Glomerular visceral epithelial cell (primary cell): ENCODE measurements around the gene LRRC72.
"Not testable (repeated sequence)": the region's sequence is repeated elsewhere in the genome, so short reads cannot be mapped to it uniquely, and the experiment has no call there.

ENCODE experiments used
- DNase-seq: peaks from one replicate; pipeline ENCODE4 v3.0.0-alpha.2; 2016; ENCODE audit errors: extremely low spot score

Gene LRRC72

DNA sequence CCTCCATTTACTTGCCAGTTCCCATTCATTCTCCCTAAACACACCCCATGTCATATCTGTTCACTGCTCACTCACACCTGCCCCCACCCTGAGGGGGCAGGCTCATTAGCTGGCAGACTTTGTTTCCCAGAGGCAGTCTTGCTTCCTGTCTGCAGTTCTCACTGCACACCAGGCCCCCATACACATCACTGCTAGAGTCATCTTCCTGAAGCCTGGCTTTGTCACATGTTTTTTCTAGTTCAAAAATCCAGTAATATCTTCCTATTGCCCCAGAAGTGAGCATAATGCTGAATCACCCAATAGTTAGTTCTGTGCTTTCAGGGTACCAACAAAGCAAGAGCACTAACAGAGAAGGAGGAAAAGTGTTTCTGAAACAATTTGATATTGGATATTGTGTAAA is 1.9 kb downstream of the LRRC72 start:
- no peak for DNase-seq

DNA sequence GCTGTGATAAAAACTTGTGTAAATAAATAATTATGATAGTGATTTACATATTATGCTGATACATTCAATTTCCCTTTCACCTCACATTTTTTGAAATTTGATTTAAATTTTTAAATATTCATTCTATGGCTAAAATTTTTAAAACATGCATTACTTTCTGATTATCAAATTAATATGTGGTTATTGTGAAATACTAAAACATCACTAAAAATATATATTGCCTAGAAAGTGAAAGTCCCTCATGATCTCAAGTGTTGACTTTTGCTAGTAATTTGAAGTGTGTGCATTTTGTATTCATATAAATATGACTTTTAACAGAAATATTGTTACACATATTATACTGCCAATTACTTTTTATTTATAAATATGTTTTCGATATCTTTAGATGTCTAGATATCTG is 3.1 kb downstream of the LRRC72 start:
- no peak for DNase-seq

DNA sequence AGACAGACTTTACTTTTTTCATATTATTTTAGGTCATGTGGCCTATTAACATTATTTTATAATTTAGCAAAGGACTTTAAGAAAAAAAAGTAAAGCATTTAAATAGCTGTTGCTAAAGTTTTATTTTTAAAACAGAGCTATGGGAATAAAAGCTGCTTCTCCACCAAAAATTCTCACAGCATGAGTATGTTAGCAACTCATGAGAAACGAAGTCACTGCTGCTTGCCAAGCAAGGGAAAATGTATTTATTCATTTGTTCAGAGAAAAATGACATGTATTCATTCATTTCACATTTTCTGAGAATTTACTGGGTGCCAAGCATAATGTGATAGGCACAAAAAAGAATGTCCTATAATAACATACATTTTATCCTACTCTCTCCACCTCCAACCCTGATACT is 5.1 kb downstream of the LRRC72 start:
- no peak for DNase-seq

DNA sequence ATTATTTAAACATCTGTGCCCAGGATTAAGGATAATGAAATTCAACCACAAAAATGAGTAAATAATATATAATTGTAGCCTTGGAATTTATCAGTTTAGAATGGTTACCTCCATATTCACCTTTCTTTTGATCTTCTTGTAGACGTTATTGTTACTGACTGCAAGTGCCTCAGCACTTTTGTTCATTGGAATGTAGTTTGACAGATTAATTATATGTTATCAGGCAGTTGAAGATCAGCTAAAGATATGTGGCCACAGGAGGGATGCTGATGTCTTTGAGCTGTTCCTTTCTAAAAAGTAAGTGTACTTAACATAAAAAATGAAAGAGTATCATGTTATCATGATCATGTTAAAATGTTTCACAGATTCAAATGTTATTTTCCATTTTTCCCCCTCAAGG is 5.6 kb downstream of the LRRC72 start:
- no peak for DNase-seq

GRCh38 chr7:16535500-16535899 is 8.9 kb downstream of the LRRC72 start:
- DNase-seq: no peak

DNA sequence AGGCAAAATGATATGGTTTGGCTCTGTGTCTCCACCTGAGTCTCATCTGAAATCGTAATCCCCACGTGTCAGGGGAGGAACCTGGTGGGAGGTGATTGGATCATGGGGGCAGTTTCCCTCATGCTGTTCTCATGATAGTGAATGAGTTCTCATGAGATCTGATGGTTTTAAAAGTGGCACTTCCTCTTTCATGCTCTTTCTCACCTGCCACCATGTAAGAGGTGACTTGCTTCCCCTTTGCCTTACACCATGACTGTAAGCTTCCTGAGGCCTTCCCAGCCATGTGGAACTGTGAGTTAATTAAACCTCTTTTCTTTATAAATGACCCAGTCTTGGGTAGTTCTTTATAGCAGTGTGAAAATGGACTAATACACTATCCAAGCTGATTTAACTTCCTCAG is 13.9 kb downstream of the LRRC72 start:
- not testable (repeated sequence) for DNase-seq

GRCh38 chr7:16542401-16542800 is 15.8 kb downstream of the LRRC72 start:
- no peak for DNase-seq

- no peak for DNase-seq
Observed at GRCh38 chr7:16543456-16543855, 16.8 kb downstream of the LRRC72 start.

- DNase-seq: no peak
Observed at GRCh38 chr7:16546921-16547505, 20.4 kb downstream of the LRRC72 start.

DNA sequence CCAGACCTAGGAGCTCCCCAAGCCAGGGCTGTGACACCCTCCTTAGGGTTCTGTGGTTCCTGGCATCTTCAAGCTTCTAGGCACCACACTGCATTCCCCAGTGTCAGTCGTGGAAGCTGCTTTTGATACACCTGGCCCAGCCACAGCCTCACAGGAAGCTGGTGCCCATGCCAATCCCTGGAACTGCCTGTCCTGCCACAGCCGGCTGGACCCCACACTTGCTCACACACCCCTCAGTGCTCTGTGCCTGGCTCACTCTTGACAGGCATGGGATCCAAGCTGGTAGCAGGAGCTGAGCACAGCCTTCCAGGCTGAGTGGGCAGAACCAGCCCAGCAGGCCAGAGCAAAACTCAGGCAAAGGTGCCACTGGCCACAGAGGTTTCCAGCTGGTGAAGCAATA is 21.8 kb downstream of the LRRC72 start:
- DNase-seq: no peak

DNA sequence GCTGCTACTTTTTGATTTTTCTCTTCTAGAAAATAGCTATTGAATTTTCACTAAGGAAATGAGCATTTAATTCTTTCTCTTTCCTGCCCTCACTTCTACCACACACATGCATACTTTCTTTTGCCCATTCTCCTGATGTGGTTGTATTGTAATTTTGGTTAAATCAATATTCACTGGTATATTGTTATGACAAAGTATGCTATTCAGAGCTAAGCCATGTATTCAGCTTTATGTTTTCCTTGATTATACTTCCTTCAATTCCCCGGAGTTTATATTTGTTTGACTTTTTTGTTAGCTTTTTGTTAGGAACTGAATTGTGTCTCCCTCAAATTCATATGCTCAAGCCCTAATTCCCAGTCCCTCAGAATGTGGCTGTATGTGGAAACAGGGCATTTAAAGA is 24.0 kb downstream of the LRRC72 start:
- DNase-seq: no peak

DNA sequence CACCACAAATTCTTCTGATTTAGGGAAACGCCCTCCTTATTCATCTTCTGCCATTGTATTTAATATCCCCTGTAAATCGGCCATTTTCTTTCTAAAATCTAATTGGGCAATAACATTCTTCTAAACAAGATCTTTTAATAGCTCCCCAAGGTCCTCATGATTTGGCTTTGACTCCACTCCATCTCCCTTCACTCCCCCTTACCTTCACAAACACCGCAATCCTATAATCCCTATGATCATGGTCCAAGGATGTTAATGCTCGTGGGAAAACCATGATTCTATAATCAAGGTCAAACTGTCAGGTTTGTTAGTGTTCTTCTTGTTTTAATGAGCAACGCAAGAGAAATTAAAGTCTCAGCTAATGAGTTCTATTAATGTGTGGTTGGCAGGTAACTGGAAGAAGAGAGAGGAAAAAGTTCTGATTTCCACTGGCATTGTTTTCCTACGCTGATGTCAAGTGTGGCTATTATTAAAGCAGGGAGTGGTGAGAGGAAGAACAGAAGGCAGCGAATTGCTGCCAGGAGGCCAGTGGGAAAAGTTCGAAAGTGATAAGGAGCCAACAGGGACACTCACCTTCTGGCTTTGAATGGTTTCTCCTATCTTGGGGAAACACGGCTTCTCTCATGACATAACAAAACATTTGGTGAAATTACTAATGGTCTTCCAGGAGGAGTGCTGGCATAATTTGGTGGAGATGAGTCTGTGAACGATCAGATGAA is 28.1 kb downstream of the LRRC72 start:
- no peak for DNase-seq

GRCh38 chr7:16556359-16556758 is 29.7 kb downstream of the LRRC72 start:
- DNase-seq: no peak

DNA sequence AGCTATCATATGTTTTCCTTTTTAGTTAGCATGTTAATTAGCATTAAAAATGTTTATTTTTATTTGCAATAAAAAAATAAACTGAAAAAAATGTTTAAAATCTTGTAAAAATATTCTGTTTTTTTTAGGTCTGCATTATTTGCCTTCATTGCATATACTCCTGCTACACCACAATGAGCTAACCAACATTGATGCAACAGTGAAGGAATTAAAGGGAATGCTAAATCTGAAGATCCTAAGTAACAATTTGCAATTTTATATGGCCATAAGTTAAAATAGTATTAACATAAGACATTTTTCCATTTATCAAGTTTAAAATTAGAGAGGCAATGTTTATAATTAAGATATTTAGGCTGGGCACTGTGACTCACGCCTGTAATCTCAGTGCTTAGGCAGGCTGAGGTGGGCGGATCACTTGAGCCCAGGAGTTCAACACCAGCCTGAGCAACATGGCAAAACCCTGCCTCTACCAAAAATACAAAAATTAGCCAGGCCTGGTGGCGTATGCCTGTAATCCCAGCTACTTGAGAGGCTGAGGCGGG is 32.2 kb downstream of the LRRC72 start:
- DNase-seq: no peak

- DNase-seq: no peak
Observed at GRCh38 chr7:16559497-16560179, 33.0 kb downstream of the LRRC72 start.

GRCh38 chr7:16561943-16562342 is 35.3 kb downstream of the LRRC72 start:
- no peak for DNase-seq

- DNase-seq: no peak
Observed at GRCh38 chr7:16562456-16563220, 36.0 kb downstream of the LRRC72 start.

- DNase-seq: no peak
Observed at GRCh38 chr7:16563281-16564022, 36.8 kb downstream of the LRRC72 start.

DNA sequence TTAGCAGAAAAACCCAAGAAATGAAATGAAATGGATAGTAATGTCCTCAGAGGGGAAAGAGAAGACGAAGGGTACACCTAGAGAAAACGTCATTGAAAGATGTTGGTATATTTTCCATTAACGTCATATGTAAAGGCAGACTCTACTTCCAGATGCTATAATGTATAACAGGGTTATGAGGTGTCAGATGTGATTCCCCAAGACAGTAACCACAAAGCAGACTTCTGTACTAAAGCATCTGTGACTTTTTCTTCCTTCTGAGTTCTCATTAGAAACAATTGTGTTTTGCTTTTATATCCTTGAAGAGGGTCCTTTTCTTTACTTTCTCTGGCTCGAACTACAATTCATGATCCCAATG is 37.4 kb downstream of the LRRC72 start:
- DNase-seq: no peak

- peak; percentile 56 for DNase-seq
Observed at GRCh38 chr7:16564909-16565426, 38.3 kb downstream of the LRRC72 start.

DNA sequence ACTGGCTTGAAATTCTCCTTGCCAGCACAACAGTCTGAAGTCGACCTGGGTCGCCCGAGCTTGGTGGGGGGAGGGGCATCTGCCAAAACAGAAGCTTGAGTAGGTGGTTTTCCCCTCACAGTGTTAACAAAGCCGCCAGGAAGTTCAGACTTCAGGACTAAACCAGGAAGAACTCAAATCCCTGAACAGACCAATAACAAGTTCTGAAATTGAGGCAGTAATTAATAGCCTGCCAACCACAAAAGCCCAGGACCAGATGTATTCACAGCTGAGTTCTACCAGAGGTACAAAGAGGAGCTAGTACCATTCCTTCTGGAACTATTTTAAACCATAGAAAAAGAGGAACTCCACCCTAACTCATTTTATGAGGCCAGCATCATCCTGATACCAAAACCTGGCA is 45.3 kb downstream of the LRRC72 start:
- DNase-seq: no peak
